ENCODE measurements around the gene DICER1. TPM values are rescaled to one million over a fixed set of nuclear protein-coding genes. Genes with fewer than 3 reads are reported as not detected.

The DICER1 gene
- total RNA-seq, 1 donor from 2014 or later = 63.3 TPM

GRCh38 chr14:95174184-95174792 lies 17.0 kb upstream of the DICER1 start:
- TF ChIP-seq, protein P1, sequence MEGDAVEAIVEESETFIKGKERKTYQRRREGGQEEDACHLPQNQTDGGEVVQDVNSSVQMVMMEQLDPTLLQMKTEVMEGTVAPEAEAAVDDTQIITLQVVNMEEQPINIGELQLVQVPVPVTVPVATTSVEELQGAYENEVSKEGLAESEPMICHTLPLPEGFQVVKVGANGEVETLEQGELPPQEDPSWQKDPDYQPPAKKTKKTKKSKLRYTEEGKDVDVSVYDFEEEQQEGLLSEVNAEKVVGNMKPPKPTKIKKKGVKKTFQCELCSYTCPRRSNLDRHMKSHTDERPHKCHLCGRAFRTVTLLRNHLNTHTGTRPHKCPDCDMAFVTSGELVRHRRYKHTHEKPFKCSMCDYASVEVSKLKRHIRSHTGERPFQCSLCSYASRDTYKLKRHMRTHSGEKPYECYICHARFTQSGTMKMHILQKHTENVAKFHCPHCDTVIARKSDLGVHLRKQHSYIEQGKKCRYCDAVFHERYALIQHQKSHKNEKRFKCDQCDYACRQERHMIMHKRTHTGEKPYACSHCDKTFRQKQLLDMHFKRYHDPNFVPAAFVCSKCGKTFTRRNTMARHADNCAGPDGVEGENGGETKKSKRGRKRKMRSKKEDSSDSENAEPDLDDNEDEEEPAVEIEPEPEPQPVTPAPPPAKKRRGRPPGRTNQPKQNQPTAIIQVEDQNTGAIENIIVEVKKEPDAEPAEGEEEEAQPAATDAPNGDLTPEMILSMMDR (IDR thresholded peaks at IDR 0.05) = peak; percentile 78
- H3K9me3 Mint-ChIP-seq (ENCODE audit: low read depth) = no peaks in the 10 kb centered on the region
- H3K36me3 Mint-ChIP-seq (ENCODE audit: low read depth) = no peaks in the 10 kb centered on the region
- H3K27ac Mint-ChIP-seq (ENCODE audit: unreplicated experiment) = no peak overlapping the region
- no peak overlapping the region for H3K4me3 Mint-ChIP-seq (ENCODE audit: unreplicated experiment)
- H3K4me1 Mint-ChIP-seq (ENCODE audit: low read depth) = peaks cover 4% of the 10 kb centered on the region
- no peaks in the 10 kb centered on the region for H3K27me3 Mint-ChIP-seq (ENCODE audit: low read depth)
- DNase-seq (ENCODE audit: low spot score) = no peak

GRCh38 chr14:95173518-95173917 lies 16.2 kb upstream of the DICER1 start:
- H3K27me3 Mint-ChIP-seq (ENCODE audit: low read depth) = no peaks in the 10 kb centered on the region
- no peak for DNase-seq (ENCODE audit: low spot score)
- H3K4me1 Mint-ChIP-seq (ENCODE audit: low read depth) = peaks cover 4% of the 10 kb centered on the region

DNA sequence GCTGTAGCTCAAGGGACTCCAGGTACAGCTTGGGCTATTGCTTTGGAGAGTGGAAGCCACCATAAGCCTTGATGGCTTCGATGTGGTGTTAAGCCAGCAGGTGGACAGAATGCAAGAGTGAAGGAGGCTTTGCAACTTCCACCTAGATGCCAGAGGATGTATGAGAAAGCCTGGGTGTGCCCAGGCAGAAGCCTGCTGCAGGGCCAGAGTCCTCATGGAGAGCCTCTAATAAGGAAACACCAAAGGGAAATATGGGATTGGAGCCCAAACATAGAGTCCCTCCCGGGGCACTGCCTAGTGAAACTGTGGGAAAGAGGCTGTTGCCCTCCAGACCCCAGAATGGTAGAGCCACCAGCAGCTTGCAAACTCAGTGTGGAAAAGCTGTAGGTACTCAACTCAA lies 9.8 kb upstream of the DICER1 start:
- Mint-ChIP-seq H3K27ac (ENCODE audit: unreplicated experiment) (no peak overlapping the region), H3K36me3 (ENCODE audit: low read depth) (no peaks in the 10 kb centered on the region), H3K27me3 (ENCODE audit: low read depth) (no peaks in the 10 kb centered on the region), H3K4me1 (ENCODE audit: low read depth) (no peaks in the 10 kb centered on the region), H3K9me3 (ENCODE audit: low read depth) (peaks cover 22% of the 10 kb centered on the region), H3K4me3 (ENCODE audit: unreplicated experiment) (no peak overlapping the region)
- TF ChIP-seq, protein P1 (IDR thresholded peaks at IDR 0.05) = no peak
- DNase-seq (ENCODE audit: low spot score) = no peak

More at GRCh38 chr14:95173518-95173917, 16.2 kb upstream of the DICER1 start:
- no peaks in the 10 kb centered on the region for H3K9me3 Mint-ChIP-seq (ENCODE audit: low read depth)
- H3K4me3 Mint-ChIP-seq (ENCODE audit: unreplicated experiment) = no peak overlapping the region
- TF ChIP-seq, protein P1 (IDR thresholded peaks at IDR 0.05) = no peak
- no peaks in the 10 kb centered on the region for H3K36me3 Mint-ChIP-seq (ENCODE audit: low read depth)
- no peak overlapping the region for H3K27ac Mint-ChIP-seq (ENCODE audit: unreplicated experiment)

GRCh38 chr14:95165517-95165916 lies 8.2 kb upstream of the DICER1 start:
- Mint-ChIP-seq H3K27ac (ENCODE audit: unreplicated experiment) (no peak overlapping the region), H3K9me3 (ENCODE audit: low read depth) (peaks cover 22% of the 10 kb centered on the region), H3K27me3 (ENCODE audit: low read depth) (no peaks in the 10 kb centered on the region), H3K4me3 (ENCODE audit: unreplicated experiment) (no peak overlapping the region), H3K4me1 (ENCODE audit: low read depth) (no peaks in the 10 kb centered on the region), H3K36me3 (ENCODE audit: low read depth) (no peaks in the 10 kb centered on the region)
- no peak for DNase-seq (ENCODE audit: low spot score)
- TF ChIP-seq, protein P1 (IDR thresholded peaks at IDR 0.05) = no peak

DNA sequence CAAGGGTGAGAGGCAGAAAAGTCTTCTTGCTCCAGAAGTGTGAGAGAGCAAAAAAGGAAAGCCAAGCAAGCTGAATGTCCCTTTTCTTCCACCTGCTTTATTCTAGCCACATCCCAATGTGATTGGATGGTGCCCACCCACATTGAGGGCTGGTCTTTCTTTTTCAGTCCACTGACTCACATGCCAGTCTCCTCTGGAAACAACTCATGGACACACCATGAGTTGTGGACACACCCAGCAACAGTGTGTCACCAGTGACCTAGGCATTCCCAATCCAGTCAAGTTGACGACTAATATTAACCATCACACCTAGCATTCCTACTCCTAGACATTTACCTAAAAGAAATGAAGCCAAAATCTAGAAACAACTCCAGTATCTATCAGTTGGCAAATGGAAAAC lies 7.2 kb upstream of the DICER1 start:
- no peaks in the 10 kb centered on the region for H3K36me3 Mint-ChIP-seq (ENCODE audit: low read depth)
- no peak overlapping the region for H3K4me3 Mint-ChIP-seq (ENCODE audit: unreplicated experiment)
- peaks cover 22% of the 10 kb centered on the region for H3K9me3 Mint-ChIP-seq (ENCODE audit: low read depth)
- H3K4me1 Mint-ChIP-seq (ENCODE audit: low read depth) = no peaks in the 10 kb centered on the region
- H3K27me3 Mint-ChIP-seq (ENCODE audit: low read depth) = no peaks in the 10 kb centered on the region
- no peak overlapping the region for H3K27ac Mint-ChIP-seq (ENCODE audit: unreplicated experiment)
- no peak for DNase-seq (ENCODE audit: low spot score)
- TF ChIP-seq, protein P1 (IDR thresholded peaks at IDR 0.05) = no peak
